Testis (tissue), 3 donors: ENCODE data around the gene ANXA4. TPM values are rescaled to one million over a fixed set of nuclear protein-coding genes. Genes with fewer than 3 reads are reported as not detected.

Source experiments
- DNase-seq: peaks from one replicate; pipeline ENCODE4 v3.0.0-alpha.2; 2019
- H3K27ac ChIP-seq, 2 donors: fragments of 200-600 bp; sonication (generic); one replicate each; pipeline ENCODE4 v1.5.1; 2019
- H3K27me3 ChIP-seq: fragments of 200-600 bp; sonication (generic); one replicate; pipeline ENCODE4 v1.5.1; 2019
- H3K36me3 ChIP-seq: fragments of 200-600 bp; sonication (generic); one replicate; pipeline ENCODE4 v1.5.1; 2017; ENCODE audit warnings: low read depth; ENCODE audit errors: missing control alignments
- H3K4me1 ChIP-seq: fragments of 200-600 bp; sonication (generic); one replicate; pipeline ENCODE4 v1.5.1; 2019
- H3K4me3 ChIP-seq, 2 donors: fragments of 200-600 bp; sonication (generic); one replicate each; pipeline ENCODE4 v1.5.1; 2017 to 2019
- H3K9me3 ChIP-seq: fragments of 200-600 bp; sonication (generic); one replicate; pipeline ENCODE4 v1.5.1; 2017
- POLR2A ChIP-seq: fragments of 450-650 bp; IDR thresholded peaks from one replicate; pipeline ENCODE4 v1.6.1; 2017; ENCODE audit warnings: antibody characterized with exemption, mild to moderate bottlenecking, moderate library complexity
- WGBS, 2 donors: methylation state at CpG; one replicate each; pipeline ENCODE4 v1.1.5; 2018; 5-methylcytosine and 5-hydroxymethylcytosine counted together
- intact Hi-C: fragments of 100-400 bp; cut with DNase I; formaldehyde crosslinking; loops from one replicate; pipeline ENCODE4 v1.15.1; 2023; ENCODE audit warnings: low total_unique reads
- polyA plus RNA-seq: library from polyadenylated mRNA; stranded (reverse); fragments of 350-450 nt; fragmentation: Illumina TruSeq; extraction: RNeasy Lipid Tissue Mini Kit (QIAGEN cat#74804); gene quantifications from one replicate; pipeline ENCODE4 v1.2.3, GENCODE V29; 2014; ENCODE audit warnings: low read depth, low replicate concordance; ENCODE audit not compliant: insufficient read depth
- total RNA-seq, 2 donors: library from RNA; depleted of rRNA; stranded (reverse); fragments of >200 nt; gene quantifications; one replicate each; pipeline ENCODE4 v1.2.3, GENCODE V29; 2016
- TF ChIP-seq, protein P1 (sequence below), 3 experiments: fragments of 450-650 bp in 2 of 3; fragments of 200-600 bp in 1 of 3; sonication (generic) in 1 of 3; IDR thresholded peaks; one replicate each; pipeline ENCODE4 v1.5.1; 2016 to 2019; ENCODE audit warnings: antibody characterized with exemption in 3 of 3, mild to moderate bottlenecking in 2 of 3, moderate library complexity in 1 of 3

Gene ANXA4
- total and polyA plus RNA-seq, 3 donors from 2014 or later: 27.1 to 71.2 (median 30.2) TPM

DNA sequence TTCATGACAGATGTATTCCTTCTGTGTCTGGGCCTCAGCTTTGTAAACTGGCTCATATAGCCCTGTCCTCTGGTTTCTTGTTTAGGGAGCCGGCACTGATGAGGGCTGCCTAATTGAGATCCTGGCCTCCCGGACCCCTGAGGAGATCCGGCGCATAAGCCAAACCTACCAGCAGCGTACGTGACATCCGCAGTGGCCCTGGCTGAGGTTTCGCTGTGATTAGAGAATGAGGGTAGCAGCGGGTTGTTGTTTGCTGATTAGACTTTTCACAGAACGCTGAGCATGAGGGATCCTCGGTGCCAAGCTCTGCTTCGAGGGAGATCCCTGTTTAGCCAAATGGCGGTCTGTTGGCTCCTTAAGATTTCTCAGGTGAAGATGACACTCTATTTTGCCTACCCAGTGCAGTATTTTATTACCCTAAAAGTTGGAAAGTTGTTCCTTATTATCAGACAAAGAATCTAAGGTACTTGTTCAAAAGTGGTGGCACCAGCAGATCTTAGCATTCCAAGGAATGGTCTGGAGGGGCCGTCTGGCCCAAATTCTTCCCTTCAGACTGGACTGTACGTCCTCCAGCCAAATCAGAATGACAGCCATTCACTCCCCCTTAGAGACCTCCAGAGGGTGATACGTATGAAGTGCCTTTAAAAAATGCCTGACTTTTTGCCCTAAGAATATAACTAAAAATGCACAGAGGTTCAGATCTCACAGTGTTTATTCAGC lies 66.0 kb downstream of the ANXA4 start:
- Histone ChIP-seq H3K9me3 (no peaks in the 10 kb centered on the region), H3K27ac (no peak overlapping the region), H3K27me3 (no peaks in the 10 kb centered on the region), H3K36me3 (no peaks in the 10 kb centered on the region), H3K4me3 (no peak overlapping the region), H3K4me1 (no peaks in the 10 kb centered on the region)
- intact Hi-C loops: no loop called here
- TF ChIP-seq POLR2A: no peak
- TF ChIP-seq, protein P1, sequence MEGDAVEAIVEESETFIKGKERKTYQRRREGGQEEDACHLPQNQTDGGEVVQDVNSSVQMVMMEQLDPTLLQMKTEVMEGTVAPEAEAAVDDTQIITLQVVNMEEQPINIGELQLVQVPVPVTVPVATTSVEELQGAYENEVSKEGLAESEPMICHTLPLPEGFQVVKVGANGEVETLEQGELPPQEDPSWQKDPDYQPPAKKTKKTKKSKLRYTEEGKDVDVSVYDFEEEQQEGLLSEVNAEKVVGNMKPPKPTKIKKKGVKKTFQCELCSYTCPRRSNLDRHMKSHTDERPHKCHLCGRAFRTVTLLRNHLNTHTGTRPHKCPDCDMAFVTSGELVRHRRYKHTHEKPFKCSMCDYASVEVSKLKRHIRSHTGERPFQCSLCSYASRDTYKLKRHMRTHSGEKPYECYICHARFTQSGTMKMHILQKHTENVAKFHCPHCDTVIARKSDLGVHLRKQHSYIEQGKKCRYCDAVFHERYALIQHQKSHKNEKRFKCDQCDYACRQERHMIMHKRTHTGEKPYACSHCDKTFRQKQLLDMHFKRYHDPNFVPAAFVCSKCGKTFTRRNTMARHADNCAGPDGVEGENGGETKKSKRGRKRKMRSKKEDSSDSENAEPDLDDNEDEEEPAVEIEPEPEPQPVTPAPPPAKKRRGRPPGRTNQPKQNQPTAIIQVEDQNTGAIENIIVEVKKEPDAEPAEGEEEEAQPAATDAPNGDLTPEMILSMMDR (IDR thresholded peaks at IDR 0.05): no peak
- no peak for DNase-seq
- WGBS, 2 donors: 87 to 90% methylated on average over 16 of the region's 16 CpGs

GRCh38 chr2:69810550-69810949 lies 68.6 kb downstream of the ANXA4 start:
- intact Hi-C loops: loop anchor here (5.0 kb wide), 1 partner anchor 83 kb away; no protein-coding TSS in a partner anchor

DNA sequence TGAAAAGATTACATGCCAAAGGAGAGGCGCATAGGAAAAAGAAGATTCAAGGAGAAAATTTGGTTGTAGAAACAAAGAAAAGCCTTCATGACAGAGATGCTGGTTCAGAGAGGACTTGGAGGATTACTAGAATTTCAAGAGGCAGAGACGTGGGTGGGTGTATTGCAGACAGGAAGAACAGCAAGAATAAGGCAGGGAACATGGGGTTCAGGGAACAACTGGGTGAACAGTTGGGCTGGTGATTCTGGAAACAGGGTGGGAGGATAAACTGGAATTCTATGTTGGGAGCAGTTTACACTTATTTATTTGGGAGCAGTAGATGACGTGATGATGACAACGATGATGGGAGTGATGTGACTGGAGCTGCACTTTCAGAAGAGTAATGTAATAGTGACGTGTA lies 69.1 kb downstream of the ANXA4 start:
- H3K4me3 ChIP-seq: no peak overlapping the region
- DNase-seq: no peak
- 88 to 90% methylated on average over 5 of the region's 5 CpGs for WGBS, 2 donors
- H3K9me3 ChIP-seq: no peaks in the 10 kb centered on the region
- TF ChIP-seq, protein P1 (IDR thresholded peaks at IDR 0.05): no peak
- no peak for TF ChIP-seq POLR2A
- H3K27ac ChIP-seq: no peak overlapping the region
- H3K27me3 ChIP-seq: no peaks in the 10 kb centered on the region
- H3K36me3 ChIP-seq: no peaks in the 10 kb centered on the region
- intact Hi-C loops: loop anchor here (5.0 kb wide), 1 partner anchor 84 kb away; no protein-coding TSS in a partner anchor
- H3K4me1 ChIP-seq: no peaks in the 10 kb centered on the region

More at GRCh38 chr2:69810550-69810949, 68.6 kb downstream of the ANXA4 start:
- no peak for TF ChIP-seq POLR2A
- TF ChIP-seq, protein P1 (IDR thresholded peaks at IDR 0.05): no peak
- no peaks in the 10 kb centered on the region for H3K9me3 ChIP-seq
- no peak overlapping the region for H3K4me3 ChIP-seq
- no peaks in the 10 kb centered on the region for H3K27me3 ChIP-seq
- H3K27ac ChIP-seq: no peak overlapping the region
- H3K36me3 ChIP-seq: no peaks in the 10 kb centered on the region
- H3K4me1 ChIP-seq: no peaks in the 10 kb centered on the region
- no peak for DNase-seq
- 92 to 96% methylated on average over 6 of the region's 6 CpGs for WGBS, 2 donors

GRCh38 chr2:69811591-69811990 lies 69.7 kb downstream of the ANXA4 start:
- intact Hi-C loops: loop anchor here (5.0 kb wide), 1 partner anchor 84 kb away; no protein-coding TSS in a partner anchor
- H3K4me1 ChIP-seq: no peaks in the 10 kb centered on the region
- TF ChIP-seq POLR2A: no peak
- WGBS, 2 donors: 71 to 84% methylated on average over 3 of the region's 3 CpGs
- no peaks in the 10 kb centered on the region for H3K27me3 ChIP-seq
- no peak for DNase-seq
- H3K9me3 ChIP-seq: no peaks in the 10 kb centered on the region
- no peak overlapping the region for H3K27ac ChIP-seq
- no peak overlapping the region for H3K4me3 ChIP-seq
- H3K36me3 ChIP-seq: no peaks in the 10 kb centered on the region

GRCh38 chr2:69815717-69816116 lies 73.8 kb downstream of the ANXA4 start:
- no peaks in the 10 kb centered on the region for H3K36me3 ChIP-seq
- intact Hi-C loops: no loop called here

More at GRCh38 chr2:69815717-69816116, 73.8 kb downstream of the ANXA4 start:
- H3K4me3 ChIP-seq: no peak overlapping the region
- peaks cover 10% of the 10 kb centered on the region for H3K4me1 ChIP-seq
- no peak for DNase-seq
- 50 to 53% methylated on average over 1 of the region's 1 CpG for WGBS, 2 donors
- H3K27ac ChIP-seq: no peak overlapping the region
- no peaks in the 10 kb centered on the region for H3K27me3 ChIP-seq
- TF ChIP-seq, protein P1 (IDR thresholded peaks at IDR 0.05): no peak
- TF ChIP-seq POLR2A: no peak
- no peaks in the 10 kb centered on the region for H3K9me3 ChIP-seq
